Activated CD8-positive, alpha-beta T cell treated with anti-CD3 and anti-CD28 coated beads, Interleukin-2, amount 10 ng/mL, durations not matched to agents 7 days and 5 days (primary cell): ENCODE data around the gene TMEM117. TPM values are rescaled to one million over a fixed set of nuclear protein-coding genes. Genes with fewer than 3 reads are reported as not detected.
A peak's percentile ranks its signal among the peaks of the same experiment; 100 is the strongest.
"Not testable (repeated sequence)": the region's sequence is repeated elsewhere in the genome, so short reads cannot be mapped to it uniquely, and the experiment has no call there.

Experiments used
- ATAC-seq: fragments of 150-1000 bp; cut with Tn5 transposase; one replicate; pipeline ENCODE4 v1.10.0; 2021; ENCODE audit warnings: moderate library complexity
- CTCF ChIA-PET: fragments of 350-600 bp; sonication (Branson Sonifier 250); formaldehyde crosslinking; loops from one replicate; lab custom pipeline; 2021; ENCODE audit warnings: antibody characterized with exemption; lab: Charles Lee
- POLR2A ChIA-PET: fragments of 350-600 bp; sonication (Branson Sonifier 250); formaldehyde crosslinking; loops from one replicate; lab custom pipeline; 2021; ENCODE audit warnings: antibody characterized with exemption; lab: Charles Lee
- DNase-seq: peaks from one replicate; pipeline ENCODE4 v3.0.0-alpha.2; 2020
- H3K27ac Mint-ChIP-seq: one replicate; pipeline ENCODE4 v1.8.0; 2021; ENCODE audit warnings: mild to moderate bottlenecking, mixed read lengths
- H3K27me3 Mint-ChIP-seq: one replicate; pipeline ENCODE4 v1.8.0; 2021; ENCODE audit warnings: low read depth, mixed read lengths
- H3K36me3 Mint-ChIP-seq: one replicate; pipeline ENCODE4 v1.8.0; 2021; ENCODE audit warnings: low read depth, mixed read lengths
- H3K4me1 Mint-ChIP-seq: one replicate; pipeline ENCODE4 v1.8.0; 2021; ENCODE audit warnings: low read depth, mixed read lengths
- H3K4me3 Mint-ChIP-seq: one replicate; pipeline ENCODE4 v1.8.0; 2021; ENCODE audit warnings: mild to moderate bottlenecking, mixed read lengths
- H3K9me3 Mint-ChIP-seq: one replicate; pipeline ENCODE4 v1.8.0; 2022; ENCODE audit warnings: mixed read lengths; ENCODE audit not compliant: insufficient read depth
- total RNA-seq, 2 experiments: library from RNA; stranded (reverse); gene quantifications; one replicate each; pipeline ENCODE4 v1.2.3, GENCODE V29; 2021

The TMEM117 gene
- total RNA-seq, 2 experiments from 2014 or later = 0.24 to 0.86 TPM

GRCh38 chr12:43992856-43993255, 157.0 kb downstream of the TMEM117 start:
- ChIA-PET CTCF (no interaction called here), POLR2A (no interaction called here)
- no peaks in the 10 kb centered on the region for H3K36me3 Mint-ChIP-seq
- peaks cover 4% of the 10 kb centered on the region for H3K4me1 Mint-ChIP-seq
- H3K27me3 Mint-ChIP-seq = no peaks in the 10 kb centered on the region
- no peaks in the 10 kb centered on the region for H3K9me3 Mint-ChIP-seq
- no peak overlapping the region for H3K4me3 Mint-ChIP-seq
- DNase-seq (no peak), ATAC-seq (no peak)
- no peak overlapping the region for H3K27ac Mint-ChIP-seq

GRCh38 chr12:44000309-44000952, 164.6 kb downstream of the TMEM117 start:
- DNase-seq (peak; percentile 44), ATAC-seq (peak; percentile 89)
- Mint-ChIP-seq H3K9me3 (no peaks in the 10 kb centered on the region), H3K4me1 (no peaks in the 10 kb centered on the region), H3K36me3 (no peaks in the 10 kb centered on the region), H3K27ac (no peak overlapping the region), H3K27me3 (no peaks in the 10 kb centered on the region), H3K4me3 (no peak overlapping the region)
- ChIA-PET POLR2A (no interaction called here), CTCF (interaction anchor here (0.9 to 2.2 kb wide), 5 partner anchors 10 to 948 kb away, joined by 3 to 9 read pairs (median 4); no protein-coding TSS in a partner anchor)

GRCh38 chr12:44002607-44003006, 166.7 kb downstream of the TMEM117 start:
- no peaks in the 10 kb centered on the region for H3K9me3 Mint-ChIP-seq
- POLR2A ChIA-PET = interaction anchor here (0.7 kb wide), 1 partner anchor 757 kb away, joined by 3 read pairs; no protein-coding TSS in a partner anchor
- H3K27ac Mint-ChIP-seq = no peak overlapping the region
- no peaks in the 10 kb centered on the region for H3K36me3 Mint-ChIP-seq
- DNase-seq (no peak), ATAC-seq (no peak)
- CTCF ChIA-PET = interaction anchor here (1.4 kb wide), 1 partner anchor 13 kb away, joined by 4 read pairs; no protein-coding TSS in a partner anchor
- no peak overlapping the region for H3K4me3 Mint-ChIP-seq
- no peaks in the 10 kb centered on the region for H3K4me1 Mint-ChIP-seq
- no peaks in the 10 kb centered on the region for H3K27me3 Mint-ChIP-seq

- ChIA-PET CTCF (no interaction called here), POLR2A (no interaction called here)
- H3K27me3 Mint-ChIP-seq = no peaks in the 10 kb centered on the region
- no peak for ATAC-seq
- no peak for DNase-seq
- no peaks in the 10 kb centered on the region for H3K36me3 Mint-ChIP-seq
- H3K4me3 Mint-ChIP-seq = no peak overlapping the region
- no peak overlapping the region for H3K27ac Mint-ChIP-seq
- H3K4me1 Mint-ChIP-seq = no peaks in the 10 kb centered on the region
- H3K9me3 Mint-ChIP-seq = peaks cover 8% of the 10 kb centered on the region
Observed at GRCh38 chr12:44003721-44004120, 167.8 kb downstream of the TMEM117 start.

- POLR2A ChIA-PET = no interaction called here
- Mint-ChIP-seq H3K4me3 (no peak overlapping the region), H3K36me3 (no peaks in the 10 kb centered on the region), H3K4me1 (no peaks in the 10 kb centered on the region), H3K27me3 (no peaks in the 10 kb centered on the region), H3K9me3 (no peaks in the 10 kb centered on the region), H3K27ac (no peak overlapping the region)
- CTCF ChIA-PET = interaction anchor here (0.6 to 2.2 kb wide), 10 partner anchors 14 to 934 kb away, joined by 3 to 12 read pairs (median 4); partner anchors contain the start of gene NELL2
- DNase-seq (no peak), ATAC-seq (no peak)
Observed at GRCh38 chr12:44015333-44015941, 179.6 kb downstream of the TMEM117 start.

GRCh38 chr12:44017216-44017615, 181.3 kb downstream of the TMEM117 start:
- H3K27ac Mint-ChIP-seq = no peak overlapping the region
- H3K4me3 Mint-ChIP-seq = no peak overlapping the region
- CTCF ChIA-PET = no interaction called here
- ATAC-seq (no peak), DNase-seq (no peak)
- no peaks in the 10 kb centered on the region for H3K9me3 Mint-ChIP-seq
- POLR2A ChIA-PET = no interaction called here
- no peaks in the 10 kb centered on the region for H3K36me3 Mint-ChIP-seq
- peaks cover 1% of the 10 kb centered on the region for H3K4me1 Mint-ChIP-seq
- no peaks in the 10 kb centered on the region for H3K27me3 Mint-ChIP-seq

- DNase-seq (no peak), ATAC-seq (no peak)
- ChIA-PET POLR2A (no interaction called here), CTCF (no interaction called here)
- Mint-ChIP-seq H3K27me3 (no peaks in the 10 kb centered on the region), H3K9me3 (no peaks in the 10 kb centered on the region), H3K36me3 (no peaks in the 10 kb centered on the region), H3K4me1 (peaks cover 1% of the 10 kb centered on the region), H3K4me3 (no peak overlapping the region), H3K27ac (no peak overlapping the region)
Observed at GRCh38 chr12:44019118-44019517, 183.2 kb downstream of the TMEM117 start.

- Mint-ChIP-seq H3K27ac (no peak overlapping the region), H3K27me3 (no peaks in the 10 kb centered on the region), H3K9me3 (no peaks in the 10 kb centered on the region), H3K4me1 (peaks cover 1% of the 10 kb centered on the region), H3K36me3 (no peaks in the 10 kb centered on the region), H3K4me3 (no peak overlapping the region)
- DNase-seq = no peak
- ATAC-seq = no peak
- POLR2A ChIA-PET = no interaction called here
- CTCF ChIA-PET = no interaction called here
Observed at GRCh38 chr12:44020555-44020954, 184.7 kb downstream of the TMEM117 start.

GRCh38 chr12:44021471-44021971, 185.6 kb downstream of the TMEM117 start:
- Mint-ChIP-seq H3K36me3 (no peaks in the 10 kb centered on the region), H3K4me3 (no peak overlapping the region), H3K4me1 (peaks cover 1% of the 10 kb centered on the region), H3K9me3 (no peaks in the 10 kb centered on the region), H3K27ac (no peak overlapping the region), H3K27me3 (no peaks in the 10 kb centered on the region)
- POLR2A ChIA-PET = no interaction called here
- ATAC-seq (no peak), DNase-seq (no peak)
- CTCF ChIA-PET = no interaction called here

GRCh38 chr12:44025499-44025898, 189.6 kb downstream of the TMEM117 start:
- H3K36me3 Mint-ChIP-seq = no peaks in the 10 kb centered on the region
- peaks cover 6% of the 10 kb centered on the region for H3K9me3 Mint-ChIP-seq
- H3K27me3 Mint-ChIP-seq = no peaks in the 10 kb centered on the region
- no peak overlapping the region for H3K4me3 Mint-ChIP-seq
- DNase-seq (no peak), ATAC-seq (no peak)
- CTCF ChIA-PET = no interaction called here
- no peak overlapping the region for H3K27ac Mint-ChIP-seq
- H3K4me1 Mint-ChIP-seq = peaks cover 1% of the 10 kb centered on the region
- POLR2A ChIA-PET = no interaction called here

GRCh38 chr12:44026046-44026445, 190.2 kb downstream of the TMEM117 start:
- no peaks in the 10 kb centered on the region for H3K27me3 Mint-ChIP-seq
- no peaks in the 10 kb centered on the region for H3K36me3 Mint-ChIP-seq
- no peak overlapping the region for H3K4me3 Mint-ChIP-seq
- DNase-seq (no peak), ATAC-seq (no peak)
- CTCF ChIA-PET = no interaction called here
- peaks cover 6% of the 10 kb centered on the region for H3K9me3 Mint-ChIP-seq
- H3K27ac Mint-ChIP-seq = no peak overlapping the region
- H3K4me1 Mint-ChIP-seq = peaks cover 1% of the 10 kb centered on the region
- POLR2A ChIA-PET = no interaction called here

GRCh38 chr12:44026926-44027325, 191.0 kb downstream of the TMEM117 start:
- H3K4me3 Mint-ChIP-seq, ATAC-seq, H3K27me3 Mint-ChIP-seq, H3K9me3 Mint-ChIP-seq, CTCF ChIA-PET, H3K4me1 Mint-ChIP-seq, DNase-seq, H3K27ac Mint-ChIP-seq, POLR2A ChIA-PET, H3K36me3 Mint-ChIP-seq: not testable (repeated sequence)
